Skin epidermis (tissue), 12 donors: ENCODE results near the gene TAL2.

Source experiments
- H3K27ac ChIP-seq, 21 experiments: fragments of 200-600 bp; sonication (generic) in 11 of 21; one replicate each; pipeline ENCODE4 v1.5.0; 2020; ENCODE audit warnings: mild to moderate bottlenecking in 3 of 21, inconsistent platforms in 2 of 21, moderate library complexity in 2 of 21
- H3K4me3 ChIP-seq, 7 experiments: fragments of 200-600 bp; sonication (generic) in 2 of 7; one replicate each; pipeline ENCODE4 v1.5.0; 2020; ENCODE audit warnings: inconsistent platforms in 2 of 7, mild to moderate bottlenecking in 2 of 7, moderate library complexity in 1 of 7

The TAL2 gene

GRCh38 chr9:105672711-105673234 is 10.5 kb downstream of the TAL2 start:
- Histone ChIP-seq H3K4me3 (no peak overlapping the region), H3K27ac (no peak overlapping the region)

- no peak overlapping the region for H3K27ac ChIP-seq
- H3K4me3 ChIP-seq: no peak overlapping the region
Observed at GRCh38 chr9:105673850-105674387, 11.7 kb downstream of the TAL2 start.

DNA sequence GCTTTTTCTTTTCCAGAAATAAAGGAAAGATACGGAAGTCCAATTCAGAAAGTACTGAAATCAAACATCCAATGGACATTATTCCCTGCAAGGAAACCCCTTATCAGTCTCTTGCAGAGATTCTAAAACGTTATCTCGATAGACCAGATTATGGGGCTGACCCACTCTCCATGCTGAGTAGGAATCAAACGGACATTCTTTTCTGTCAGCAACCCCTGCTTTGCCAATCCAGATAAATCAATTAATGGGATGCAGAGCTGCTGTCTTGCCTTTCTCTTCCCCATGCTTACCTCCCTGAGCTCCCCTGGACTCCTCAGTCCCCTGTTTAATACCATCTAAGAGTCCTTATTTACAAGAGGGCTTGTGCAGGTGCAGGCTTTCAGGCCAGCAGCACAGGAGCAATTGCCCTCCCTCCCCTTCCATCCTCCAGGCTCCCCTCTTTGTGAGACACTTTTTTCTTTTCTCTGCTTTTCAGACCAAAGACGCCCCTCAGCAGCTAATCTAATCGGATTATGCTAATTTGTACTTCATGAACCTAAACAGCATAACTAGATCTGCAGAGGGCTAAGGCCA is 14.2 kb downstream of the TAL2 start:
- no peak overlapping the region for H3K4me3 ChIP-seq

GRCh38 chr9:105678163-105678562 is 15.9 kb downstream of the TAL2 start:
- Histone ChIP-seq H3K4me3 (no peak overlapping the region), H3K27ac (no peak overlapping the region)

More for the DNA sequence above, 14.2 kb downstream of the TAL2 start:
- no peak overlapping the region for H3K27ac ChIP-seq

DNA sequence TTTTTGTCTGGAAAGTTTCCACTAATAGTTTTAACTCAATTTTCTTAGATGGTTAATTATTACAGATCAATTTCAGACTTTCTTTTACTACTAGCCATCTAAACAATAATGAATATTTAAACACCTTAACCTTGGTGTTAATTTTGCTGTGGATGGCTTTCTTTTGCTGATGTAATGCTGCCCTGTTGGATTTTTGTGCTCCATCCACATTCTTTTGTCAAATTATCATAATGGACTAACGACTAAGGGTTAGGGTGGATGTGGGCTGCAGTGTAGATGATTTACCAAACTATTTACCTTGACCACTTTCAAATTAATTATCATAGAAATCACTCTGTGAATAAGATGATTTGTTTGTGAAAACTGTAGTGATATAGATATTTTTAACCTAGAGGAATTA is 16.5 kb downstream of the TAL2 start:
- no peak overlapping the region for H3K4me3 ChIP-seq
- no peak overlapping the region for H3K27ac ChIP-seq

- no peak overlapping the region for H3K27ac ChIP-seq
- no peak overlapping the region for H3K4me3 ChIP-seq
Observed at GRCh38 chr9:105679257-105680022, 17.2 kb downstream of the TAL2 start.

- Histone ChIP-seq H3K4me3 (no peak overlapping the region), H3K27ac (no peak overlapping the region)
Observed at GRCh38 chr9:105681313-105681712, 19.1 kb downstream of the TAL2 start.

GRCh38 chr9:105681724-105682123 is 19.5 kb downstream of the TAL2 start:
- Histone ChIP-seq H3K4me3 (no peak overlapping the region), H3K27ac (no peak overlapping the region)

DNA sequence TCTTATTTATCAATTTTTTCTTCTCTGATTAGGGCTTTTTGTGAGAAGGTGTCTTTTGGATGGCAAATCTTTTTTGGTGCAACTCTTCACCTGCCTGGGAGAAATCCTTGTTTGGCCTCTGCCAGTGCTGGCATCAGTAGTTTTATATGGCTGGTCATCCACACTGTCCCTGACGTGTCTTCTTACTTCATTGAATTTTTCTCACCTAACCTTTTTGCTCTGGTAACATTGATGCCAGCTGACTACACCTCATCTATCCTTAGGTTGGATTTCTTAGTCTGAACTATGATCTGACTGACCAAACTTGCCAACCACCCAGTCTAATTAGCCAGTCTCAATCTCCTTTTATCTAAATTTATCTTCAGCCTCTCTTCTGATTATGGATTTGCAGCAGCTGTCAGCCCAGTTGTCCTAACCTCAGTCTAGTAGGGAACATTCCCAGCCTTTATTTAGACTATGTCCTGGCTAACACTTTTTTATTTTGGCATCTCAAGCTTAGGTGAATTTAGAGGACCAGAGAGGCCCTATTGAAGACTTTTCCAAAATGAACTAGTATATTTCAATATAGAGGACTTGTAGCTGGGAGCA is 21.5 kb downstream of the TAL2 start:
- Histone ChIP-seq H3K4me3 (no peak overlapping the region), H3K27ac (no peak overlapping the region)

- Histone ChIP-seq H3K4me3 (no peak overlapping the region), H3K27ac (no peak overlapping the region)
Observed at GRCh38 chr9:105686936-105687335, 24.7 kb downstream of the TAL2 start.

GRCh38 chr9:105690742-105691141 is 28.5 kb downstream of the TAL2 start:
- H3K4me3 ChIP-seq: no peak overlapping the region
- H3K27ac ChIP-seq: no peak overlapping the region

DNA sequence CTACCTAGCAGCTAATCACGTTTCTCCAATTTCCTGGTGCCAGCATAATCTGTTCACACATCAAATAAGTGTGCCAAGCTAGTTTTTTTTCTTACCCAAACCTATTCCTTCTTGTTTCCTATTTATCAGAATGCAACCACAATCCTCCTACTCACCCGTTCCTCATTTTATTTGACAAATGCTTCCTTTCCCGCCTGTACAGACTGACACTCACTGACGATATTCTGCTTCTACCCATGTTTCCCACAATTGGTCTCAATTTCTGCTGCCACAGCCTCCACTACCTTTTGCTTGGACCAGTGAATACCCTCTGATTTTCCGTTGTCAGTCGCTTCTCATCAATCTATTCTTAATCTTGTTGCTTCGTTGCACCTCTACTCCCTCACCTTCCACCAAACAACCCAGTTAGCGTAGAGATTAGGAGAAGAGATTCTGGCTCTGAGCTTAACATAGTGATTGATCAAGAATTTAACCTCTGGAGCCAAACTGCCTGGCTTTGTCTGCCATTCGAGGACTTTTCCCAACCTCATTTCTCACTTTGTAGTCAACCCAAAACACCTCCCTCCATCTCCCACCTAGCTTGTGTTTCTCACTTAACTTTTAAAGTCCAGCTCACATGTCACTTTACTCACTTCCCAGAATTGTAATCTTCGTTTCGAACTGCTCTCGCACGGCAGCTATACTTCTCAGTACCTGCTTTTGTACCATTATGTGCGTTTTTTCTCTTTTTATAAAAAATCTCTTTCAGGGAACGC is 31.4 kb downstream of the TAL2 start:
- Histone ChIP-seq H3K4me3 (peak overlapping the region; percentile 63 to 89 (median 84)), H3K27ac (no peak overlapping the region)

- Histone ChIP-seq H3K4me3 (peak within 1 kb of the TSS; percentile 63 to 89 (median 84)), H3K27ac (peak within 1 kb of the TSS in 18 of 21 experiments; percentile 11 to 79 (median 54))
Observed at GRCh38 chr9:105694190-105694847, 32.1 kb downstream of the TAL2 start, which contains the start of gene TMEM38B. Gene TMEM38B, plus strand, starts transcription at chr9:105694541. Its CDS starts 120 bp downstream, at chr9:105694661.

DNA sequence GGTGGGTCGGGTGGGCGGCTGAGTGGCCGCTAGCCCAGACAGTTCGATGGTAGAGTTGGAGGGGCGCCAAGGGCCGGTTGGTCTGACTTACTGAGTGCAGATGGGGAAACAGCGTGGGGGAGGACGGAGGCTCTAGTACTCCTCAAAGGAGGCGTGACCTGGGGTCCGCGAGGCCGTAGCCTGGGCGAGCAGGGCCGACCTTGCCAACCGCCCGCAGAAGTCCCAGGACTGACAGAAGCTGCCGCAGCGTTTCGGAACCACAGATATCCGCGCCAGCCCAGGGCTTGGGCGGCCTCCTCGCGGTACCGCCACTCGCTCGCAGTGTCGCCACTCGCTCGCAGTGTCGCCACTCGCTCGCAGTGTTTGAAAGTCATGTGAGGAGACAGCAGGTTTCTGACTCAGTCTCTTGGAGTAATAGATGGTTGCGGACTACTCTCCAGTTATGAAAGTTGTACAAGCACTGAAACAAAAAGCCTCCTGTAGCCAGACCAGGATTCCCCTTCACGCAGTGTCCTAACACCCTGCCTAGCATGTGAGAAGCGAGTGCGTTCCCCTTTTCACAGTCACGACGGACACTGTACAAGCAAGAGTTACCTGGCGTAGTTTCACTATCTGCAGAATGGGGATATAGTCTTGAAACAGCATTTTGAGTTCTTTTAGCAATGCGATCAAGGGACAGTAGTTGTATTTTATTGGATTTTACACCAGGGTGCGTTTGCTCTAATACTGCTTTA is 32.8 kb downstream of the TAL2 start:
- Histone ChIP-seq H3K27ac (peak overlapping the region in 18 of 21 experiments; percentile 11 to 79 (median 54)), H3K4me3 (peak overlapping the region; percentile 63 to 89 (median 84))

- no peak overlapping the region for H3K27ac ChIP-seq
- H3K4me3 ChIP-seq: no peak overlapping the region
Observed at GRCh38 chr9:105696219-105696793, 34.0 kb downstream of the TAL2 start.

DNA sequence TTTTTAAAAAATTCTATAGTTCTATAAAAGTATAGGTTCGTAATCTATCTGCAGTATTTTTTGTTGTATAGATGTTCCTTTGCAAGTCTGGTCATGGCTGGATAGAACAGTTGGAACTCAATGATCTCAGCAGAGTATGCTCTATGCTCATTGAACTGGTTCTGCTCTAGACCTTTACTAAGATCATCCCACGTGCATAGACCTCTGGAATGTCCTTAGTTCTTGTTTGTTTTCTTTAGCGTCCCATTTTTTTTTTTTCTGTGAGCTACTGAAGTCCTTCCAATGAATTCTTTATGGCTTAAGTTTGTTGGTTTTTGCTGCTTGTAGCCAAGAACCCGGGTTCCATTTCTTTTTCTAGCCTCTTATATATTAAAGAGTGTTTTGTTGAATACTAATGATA is 35.6 kb downstream of the TAL2 start:
- H3K27ac ChIP-seq: no peak overlapping the region
- no peak overlapping the region for H3K4me3 ChIP-seq

GRCh38 chr9:105698348-105698870 is 36.2 kb downstream of the TAL2 start:
- Histone ChIP-seq H3K4me3 (no peak overlapping the region), H3K27ac (no peak overlapping the region)

- Histone ChIP-seq H3K27ac (no peak overlapping the region), H3K4me3 (no peak overlapping the region)
Observed at GRCh38 chr9:105700668-105701067, 38.4 kb downstream of the TAL2 start.
